ENCODE results near the gene DEFB124.
"Not testable (repeated sequence)": the region's sequence is repeated elsewhere in the genome, so short reads cannot be mapped to it uniquely, and the experiment has no call there.

The DEFB124 gene

GRCh38 chr20:31514154-31515071 lies 39.5 kb upstream of the DEFB124 start, which contains the start of gene HM13:
TSS of gene HM13 (plus strand) at chr20:31514442. CDS start at chr20:31514552, 110 bp downstream.
- WGBS, 2 experiments: 1% methylated on average over 86 of the region's 86 CpGs
- H3K4me1 ChIP-seq (ENCODE audit: control insufficient read depth, insufficient read depth, low read length): peaks cover 17% of the 10 kb centered on the region
- H3K27ac ChIP-seq (ENCODE audit: insufficient read depth, low read depth, low read length, poor library complexity, severe bottlenecking): no peak within 1 kb of the TSS
- peak within 1 kb of the TSS; percentile 89 for H3K4me3 ChIP-seq (ENCODE audit: insufficient read depth, low read depth, low read length)
- no peaks in the 10 kb centered on the region for H3K36me3 ChIP-seq (ENCODE audit: control insufficient read depth, insufficient read depth, low read length)
- H3K27me3 ChIP-seq (ENCODE audit: control insufficient read depth, insufficient read depth, low read length, poor library complexity, severe bottlenecking): no peaks in the 10 kb centered on the region
- H3K9me3 ChIP-seq (ENCODE audit: control insufficient read depth, low read length): no peaks in the 10 kb centered on the region

- Histone ChIP-seq H3K27ac (ENCODE audit: insufficient read depth, low read depth, low read length, poor library complexity, severe bottlenecking) (no peak overlapping the region), H3K9me3 (ENCODE audit: control insufficient read depth, low read length) (peaks cover 2% of the 10 kb centered on the region), H3K27me3 (ENCODE audit: control insufficient read depth, insufficient read depth, low read length, poor library complexity, severe bottlenecking) (no peaks in the 10 kb centered on the region), H3K36me3 (ENCODE audit: control insufficient read depth, insufficient read depth, low read length) (no peaks in the 10 kb centered on the region), H3K4me1 (ENCODE audit: control insufficient read depth, insufficient read depth, low read length) (no peaks in the 10 kb centered on the region), H3K4me3 (ENCODE audit: insufficient read depth, low read depth, low read length) (no peak overlapping the region)
- WGBS, 2 experiments: 64 to 66% methylated on average over 5 of the region's 5 CpGs
Measured at GRCh38 chr20:31508517-31509244, 33.8 kb upstream of the DEFB124 start.

GRCh38 chr20:31505903-31506302 lies 31.0 kb upstream of the DEFB124 start:
- Histone ChIP-seq H3K4me3 (ENCODE audit: insufficient read depth, low read depth, low read length) (no peak overlapping the region), H3K36me3 (ENCODE audit: control insufficient read depth, insufficient read depth, low read length) (no peaks in the 10 kb centered on the region), H3K27ac (ENCODE audit: insufficient read depth, low read depth, low read length, poor library complexity, severe bottlenecking) (no peak overlapping the region), H3K27me3 (ENCODE audit: control insufficient read depth, insufficient read depth, low read length, poor library complexity, severe bottlenecking) (no peaks in the 10 kb centered on the region), H3K9me3 (ENCODE audit: control insufficient read depth, low read length) (peaks cover 2% of the 10 kb centered on the region), H3K4me1 (ENCODE audit: control insufficient read depth, insufficient read depth, low read length) (no peaks in the 10 kb centered on the region)
- 75 to 86% methylated on average over 1 of the region's 1 CpG for WGBS, 2 experiments

- H3K36me3 ChIP-seq (ENCODE audit: control insufficient read depth, insufficient read depth, low read length); H3K27ac ChIP-seq (ENCODE audit: insufficient read depth, low read depth, low read length, poor library complexity, severe bottlenecking); H3K4me1 ChIP-seq (ENCODE audit: control insufficient read depth, insufficient read depth, low read length); H3K27me3 ChIP-seq (ENCODE audit: control insufficient read depth, insufficient read depth, low read length, poor library complexity, severe bottlenecking); H3K4me3 ChIP-seq (ENCODE audit: insufficient read depth, low read depth, low read length); H3K9me3 ChIP-seq (ENCODE audit: control insufficient read depth, low read length): not testable (repeated sequence)
- 50 to 51% methylated on average over 20 of the region's 20 CpGs for WGBS, 2 experiments
Measured at GRCh38 chr20:31502884-31503673, 28.2 kb upstream of the DEFB124 start.

GRCh38 chr20:31500527-31500926 lies 25.6 kb upstream of the DEFB124 start:
- Histone ChIP-seq H3K9me3 (ENCODE audit: control insufficient read depth, low read length) (peaks cover 3% of the 10 kb centered on the region), H3K4me3 (ENCODE audit: insufficient read depth, low read depth, low read length) (no peak overlapping the region), H3K4me1 (ENCODE audit: control insufficient read depth, insufficient read depth, low read length) (no peaks in the 10 kb centered on the region), H3K27me3 (ENCODE audit: control insufficient read depth, insufficient read depth, low read length, poor library complexity, severe bottlenecking) (no peaks in the 10 kb centered on the region), H3K27ac (ENCODE audit: insufficient read depth, low read depth, low read length, poor library complexity, severe bottlenecking) (no peak overlapping the region), H3K36me3 (ENCODE audit: control insufficient read depth, insufficient read depth, low read length) (no peaks in the 10 kb centered on the region)
- 36 to 39% methylated on average over 1 of the region's 1 CpG for WGBS, 2 experiments

GRCh38 chr20:31497838-31498540 lies 23.1 kb upstream of the DEFB124 start:
- Histone ChIP-seq H3K27me3 (ENCODE audit: control insufficient read depth, insufficient read depth, low read length, poor library complexity, severe bottlenecking) (no peaks in the 10 kb centered on the region), H3K4me3 (ENCODE audit: insufficient read depth, low read depth, low read length) (no peak overlapping the region), H3K4me1 (ENCODE audit: control insufficient read depth, insufficient read depth, low read length) (no peaks in the 10 kb centered on the region), H3K27ac (ENCODE audit: insufficient read depth, low read depth, low read length, poor library complexity, severe bottlenecking) (no peak overlapping the region), H3K36me3 (ENCODE audit: control insufficient read depth, insufficient read depth, low read length) (no peaks in the 10 kb centered on the region), H3K9me3 (ENCODE audit: control insufficient read depth, low read length) (peaks cover 3% of the 10 kb centered on the region)
- WGBS, 2 experiments: 48 to 57% methylated on average over 6 of the region's 6 CpGs

- H3K36me3 ChIP-seq (ENCODE audit: control insufficient read depth, insufficient read depth, low read length): no peaks in the 10 kb centered on the region
- 84 to 85% methylated on average over 15 of the region's 15 CpGs for WGBS, 2 experiments
- peaks cover 3% of the 10 kb centered on the region for H3K9me3 ChIP-seq (ENCODE audit: control insufficient read depth, low read length)
- no peak overlapping the region for H3K4me3 ChIP-seq (ENCODE audit: insufficient read depth, low read depth, low read length)
- H3K27ac ChIP-seq (ENCODE audit: insufficient read depth, low read depth, low read length, poor library complexity, severe bottlenecking): no peak overlapping the region
- no peaks in the 10 kb centered on the region for H3K27me3 ChIP-seq (ENCODE audit: control insufficient read depth, insufficient read depth, low read length, poor library complexity, severe bottlenecking)
- H3K4me1 ChIP-seq (ENCODE audit: control insufficient read depth, insufficient read depth, low read length): no peaks in the 10 kb centered on the region
Measured at GRCh38 chr20:31496761-31497295, 21.9 kb upstream of the DEFB124 start.

- Histone ChIP-seq H3K4me3 (ENCODE audit: insufficient read depth, low read depth, low read length) (no peak overlapping the region), H3K36me3 (ENCODE audit: control insufficient read depth, insufficient read depth, low read length) (no peaks in the 10 kb centered on the region), H3K4me1 (ENCODE audit: control insufficient read depth, insufficient read depth, low read length) (no peaks in the 10 kb centered on the region), H3K9me3 (ENCODE audit: control insufficient read depth, low read length) (peaks cover 1% of the 10 kb centered on the region), H3K27me3 (ENCODE audit: control insufficient read depth, insufficient read depth, low read length, poor library complexity, severe bottlenecking) (no peaks in the 10 kb centered on the region), H3K27ac (ENCODE audit: insufficient read depth, low read depth, low read length, poor library complexity, severe bottlenecking) (no peak overlapping the region)
- WGBS, 2 experiments: 39 to 60% methylated on average over 2 of the region's 2 CpGs
Measured at GRCh38 chr20:31494131-31494530, 19.2 kb upstream of the DEFB124 start.

GRCh38 chr20:31490752-31491151 lies 15.8 kb upstream of the DEFB124 start:
- no peaks in the 10 kb centered on the region for H3K4me1 ChIP-seq (ENCODE audit: control insufficient read depth, insufficient read depth, low read length)
- H3K27me3 ChIP-seq (ENCODE audit: control insufficient read depth, insufficient read depth, low read length, poor library complexity, severe bottlenecking): no peaks in the 10 kb centered on the region
- H3K9me3 ChIP-seq (ENCODE audit: control insufficient read depth, low read length): peaks cover 3% of the 10 kb centered on the region
- no peaks in the 10 kb centered on the region for H3K36me3 ChIP-seq (ENCODE audit: control insufficient read depth, insufficient read depth, low read length)
- WGBS, 2 experiments: 79 to 82% methylated on average over 3 of the region's 3 CpGs
- H3K4me3 ChIP-seq (ENCODE audit: insufficient read depth, low read depth, low read length): no peak overlapping the region
- no peak overlapping the region for H3K27ac ChIP-seq (ENCODE audit: insufficient read depth, low read depth, low read length, poor library complexity, severe bottlenecking)

All from ectodermal cell (in vitro differentiated cells).